Panc1 (cell line): ENCODE results near the gene GPR148. TPM values are rescaled to one million over a fixed set of nuclear protein-coding genes. Genes with fewer than 3 reads are reported as not detected.

Source experiments
- ATAC-seq: fragments of 200-7000 bp; cut with Tn5 transposase; 2 replicates; pipeline ENCODE4 v1.9.1; 2020; ENCODE audit warnings: mild to moderate bottlenecking, moderate library complexity
- BruUV-seq: library from RNA; stranded (reverse); fragments of 400-500 nt; replicated peaks from 2 replicates; lab custom pipeline; 2021; lab: Mats Ljungman, UMichigan
- CTCF ChIA-PET: fragments of 300-600 bp; sonication (Branson Sonifier 250); formaldehyde crosslinking; loops from one replicate; lab custom pipeline; 2022; ENCODE audit warnings: antibody characterized with exemption; lab: Charles Lee
- POLR2A ChIA-PET: fragments of 300-600 bp; sonication (Branson Sonifier 250); formaldehyde crosslinking; loops from one replicate; lab custom pipeline; 2022; ENCODE audit warnings: antibody characterized with exemption; lab: Charles Lee
- DNase-seq: peaks from one replicate; pipeline ENCODE4 v3.0.0-alpha.2; 2010; ENCODE audit warnings: low read depth, low spot score
- H3K27ac ChIP-seq: 2 replicates; pipeline ENCODE4 v1.5.1; 2011; ENCODE audit warnings: mild to moderate bottlenecking, low read length, inconsistent platforms
- H3K27me3 ChIP-seq: fragments of 200-500 bp; sonication (Bioruptor generic); 2 replicates; pipeline ENCODE4 v1.6.0; 2014; ENCODE audit warnings: low read length, inconsistent platforms; ENCODE audit not compliant: control insufficient read depth, insufficient read depth
- H3K36me3 ChIP-seq: fragments of 200-500 bp; sonication (Bioruptor generic); 2 replicates; pipeline ENCODE4 v1.5.1; 2014; ENCODE audit warnings: inconsistent platforms, mild to moderate bottlenecking, low read length, moderate library complexity; ENCODE audit not compliant: control insufficient read depth, insufficient read depth
- H3K4me1 ChIP-seq: 2 replicates; pipeline ENCODE4 v1.5.1; 2011; ENCODE audit warnings: inconsistent platforms, mild to moderate bottlenecking, low read length, moderate library complexity; ENCODE audit not compliant: control insufficient read depth, insufficient read depth
- H3K4me3 ChIP-seq, 2 experiments: 2 replicates each; pipeline ENCODE4 v1.5.1; 2011 to 2012; ENCODE audit warnings: low read depth in 2 of 2, low read length in 2 of 2, mild to moderate bottlenecking in 2 of 2, inconsistent platforms in 1 of 2, moderate library complexity in 1 of 2
- H3K9me3 ChIP-seq: fragments of 200-500 bp; sonication (Bioruptor generic); 2 replicates; pipeline ENCODE4 v1.5.1; 2014; ENCODE audit warnings: low read depth, mild to moderate bottlenecking, inconsistent platforms, low read length, moderate library complexity; ENCODE audit not compliant: control insufficient read depth, insufficient read depth
- POLR2AphosphoS5 ChIP-seq: IDR thresholded peaks from 2 replicates; pipeline ENCODE4 v1.6.1; 2012; ENCODE audit warnings: mild to moderate bottlenecking, low read depth, low read length, moderate library complexity
- SIN3A ChIP-seq: IDR thresholded peaks from 2 replicates; pipeline ENCODE4 v1.6.1; 2012; ENCODE audit warnings: low read depth, mild to moderate bottlenecking, low read length, moderate library complexity, borderline replicate concordance; ENCODE audit not compliant: insufficient read depth
- TCF7L2 ChIP-seq: IDR thresholded peaks from 2 replicates; pipeline ENCODE4 v1.6.1; 2011; ENCODE audit warnings: mild to moderate bottlenecking, low read depth, low read length, inconsistent platforms
- in situ Hi-C: cut with HindIII; loops from 2 replicates; pipeline ENCODE4 v1.10.0; 2016; ENCODE audit warnings: low sequenced_read_pairs, low pct_unique_long_range_greater_than_20kb
- intact Hi-C: fragments of 100-400 bp; cut with micrococcal nuclease; formaldehyde crosslinking; loops from one replicate; pipeline ENCODE4 v1.10.0; 2022; ENCODE audit not compliant: unreplicated experiment
- total RNA-seq: library from RNA; stranded (reverse); gene quantifications from one replicate; pipeline ENCODE4 v1.2.1, GENCODE V29; 2021; ENCODE audit not compliant: unreplicated experiment
- TF ChIP-seq, protein P1 (sequence below): fragments of 450-650 bp; IDR thresholded peaks from 2 replicates; pipeline ENCODE4 v1.5.1; 2017; ENCODE audit warnings: mild to moderate bottlenecking
- TF ChIP-seq, protein P2 (sequence below), 2 experiments: IDR thresholded peaks; 2 replicates each; pipeline ENCODE4 v1.6.1; 2011 to 2012; ENCODE audit warnings: low read depth in 2 of 2, control low read depth in 1 of 2, low read length in 1 of 2, mild to moderate bottlenecking in 1 of 2, moderate library complexity in 1 of 2; ENCODE audit not compliant: insufficient read depth in 1 of 2

GPR148 gene
- total RNA-seq, 1 experiment from 2014 or later = not detected

GRCh38 chr2:130749641-130750040 is 20.8 kb downstream of the GPR148 start:
- no peak overlapping the region for H3K4me3 ChIP-seq
- H3K36me3 ChIP-seq = no peaks in the 10 kb centered on the region; the same call in 1 of the 2 replicates
- H3K27me3 ChIP-seq = peaks cover under 1% of the 10 kb centered on the region; the same call in 1 of the 2 replicates
- H3K4me1 ChIP-seq = no peaks in the 10 kb centered on the region
- no peak for DNase-seq
- no peaks in the 10 kb centered on the region for H3K9me3 ChIP-seq
- ChIA-PET POLR2A (no interaction called here), CTCF (no interaction called here)
- intact Hi-C loops (no loop called here), in situ Hi-C loops (no loop called here)
- no TSS peak for BruUV-seq
- TF ChIP-seq SIN3A (no peak), POLR2AphosphoS5 (no peak), TCF7L2 (no peak)
- TF ChIP-seq, protein P1, sequence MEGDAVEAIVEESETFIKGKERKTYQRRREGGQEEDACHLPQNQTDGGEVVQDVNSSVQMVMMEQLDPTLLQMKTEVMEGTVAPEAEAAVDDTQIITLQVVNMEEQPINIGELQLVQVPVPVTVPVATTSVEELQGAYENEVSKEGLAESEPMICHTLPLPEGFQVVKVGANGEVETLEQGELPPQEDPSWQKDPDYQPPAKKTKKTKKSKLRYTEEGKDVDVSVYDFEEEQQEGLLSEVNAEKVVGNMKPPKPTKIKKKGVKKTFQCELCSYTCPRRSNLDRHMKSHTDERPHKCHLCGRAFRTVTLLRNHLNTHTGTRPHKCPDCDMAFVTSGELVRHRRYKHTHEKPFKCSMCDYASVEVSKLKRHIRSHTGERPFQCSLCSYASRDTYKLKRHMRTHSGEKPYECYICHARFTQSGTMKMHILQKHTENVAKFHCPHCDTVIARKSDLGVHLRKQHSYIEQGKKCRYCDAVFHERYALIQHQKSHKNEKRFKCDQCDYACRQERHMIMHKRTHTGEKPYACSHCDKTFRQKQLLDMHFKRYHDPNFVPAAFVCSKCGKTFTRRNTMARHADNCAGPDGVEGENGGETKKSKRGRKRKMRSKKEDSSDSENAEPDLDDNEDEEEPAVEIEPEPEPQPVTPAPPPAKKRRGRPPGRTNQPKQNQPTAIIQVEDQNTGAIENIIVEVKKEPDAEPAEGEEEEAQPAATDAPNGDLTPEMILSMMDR = no peak
- TF ChIP-seq, protein P2, sequence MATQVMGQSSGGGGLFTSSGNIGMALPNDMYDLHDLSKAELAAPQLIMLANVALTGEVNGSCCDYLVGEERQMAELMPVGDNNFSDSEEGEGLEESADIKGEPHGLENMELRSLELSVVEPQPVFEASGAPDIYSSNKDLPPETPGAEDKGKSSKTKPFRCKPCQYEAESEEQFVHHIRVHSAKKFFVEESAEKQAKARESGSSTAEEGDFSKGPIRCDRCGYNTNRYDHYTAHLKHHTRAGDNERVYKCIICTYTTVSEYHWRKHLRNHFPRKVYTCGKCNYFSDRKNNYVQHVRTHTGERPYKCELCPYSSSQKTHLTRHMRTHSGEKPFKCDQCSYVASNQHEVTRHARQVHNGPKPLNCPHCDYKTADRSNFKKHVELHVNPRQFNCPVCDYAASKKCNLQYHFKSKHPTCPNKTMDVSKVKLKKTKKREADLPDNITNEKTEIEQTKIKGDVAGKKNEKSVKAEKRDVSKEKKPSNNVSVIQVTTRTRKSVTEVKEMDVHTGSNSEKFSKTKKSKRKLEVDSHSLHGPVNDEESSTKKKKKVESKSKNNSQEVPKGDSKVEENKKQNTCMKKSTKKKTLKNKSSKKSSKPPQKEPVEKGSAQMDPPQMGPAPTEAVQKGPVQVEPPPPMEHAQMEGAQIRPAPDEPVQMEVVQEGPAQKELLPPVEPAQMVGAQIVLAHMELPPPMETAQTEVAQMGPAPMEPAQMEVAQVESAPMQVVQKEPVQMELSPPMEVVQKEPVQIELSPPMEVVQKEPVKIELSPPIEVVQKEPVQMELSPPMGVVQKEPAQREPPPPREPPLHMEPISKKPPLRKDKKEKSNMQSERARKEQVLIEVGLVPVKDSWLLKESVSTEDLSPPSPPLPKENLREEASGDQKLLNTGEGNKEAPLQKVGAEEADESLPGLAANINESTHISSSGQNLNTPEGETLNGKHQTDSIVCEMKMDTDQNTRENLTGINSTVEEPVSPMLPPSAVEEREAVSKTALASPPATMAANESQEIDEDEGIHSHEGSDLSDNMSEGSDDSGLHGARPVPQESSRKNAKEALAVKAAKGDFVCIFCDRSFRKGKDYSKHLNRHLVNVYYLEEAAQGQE (IDR thresholded peaks at IDR 0.05; ENCODE audit: insufficient read depth in 1 of 2, low read depth in 2 of 2, low read length in 1 of 2) = no peak
- H3K27ac ChIP-seq = no peak overlapping the region
- no peak for ATAC-seq

- CTCF ChIA-PET = no interaction called here
- Histone ChIP-seq H3K27me3 (peaks cover 13% of the 10 kb centered on the region), H3K4me3 (no peak overlapping the region)
These were observed 25.9 kb downstream of the GPR148 start for GRCh38 chr2:130754811-130755210.

More at GRCh38 chr2:130754811-130755210, 25.9 kb downstream of the GPR148 start:
- in situ Hi-C loops (no loop called here), intact Hi-C loops (no loop called here)
- POLR2A ChIA-PET = no interaction called here
- Histone ChIP-seq H3K4me1 (no peaks in the 10 kb centered on the region), H3K9me3 (no peaks in the 10 kb centered on the region), H3K27ac (no peak overlapping the region), H3K36me3 (no peaks in the 10 kb centered on the region; the same call in 1 of the 2 replicates)
- DNase-seq (no peak), ATAC-seq (no peak)
- no peak for TF ChIP-seq POLR2AphosphoS5
- TF ChIP-seq, protein P2 (IDR thresholded peaks at IDR 0.05; ENCODE audit: insufficient read depth in 1 of 2, low read depth in 2 of 2, low read length in 1 of 2) = no peak
- TF ChIP-seq TCF7L2 = no peak
- TF ChIP-seq SIN3A = no peak
- TF ChIP-seq, protein P1 = no peak
- no TSS peak for BruUV-seq
